HG02759 (cell line): Measurements from ENCODE around the gene FDPS.
"Not testable (repeated sequence)": the region's sequence is repeated elsewhere in the genome, so short reads cannot be mapped to it uniquely, and the experiment has no call there.

ENCODE experiments used
- ATAC-seq: cut with Tn5 transposase; IDR thresholded peaks from one replicate; pipeline ENCODE4 v1.9.1; 2021; ENCODE audit warnings: mild to moderate bottlenecking, moderate library complexity; ENCODE audit not compliant: unreplicated experiment

FDPS gene

DNA sequence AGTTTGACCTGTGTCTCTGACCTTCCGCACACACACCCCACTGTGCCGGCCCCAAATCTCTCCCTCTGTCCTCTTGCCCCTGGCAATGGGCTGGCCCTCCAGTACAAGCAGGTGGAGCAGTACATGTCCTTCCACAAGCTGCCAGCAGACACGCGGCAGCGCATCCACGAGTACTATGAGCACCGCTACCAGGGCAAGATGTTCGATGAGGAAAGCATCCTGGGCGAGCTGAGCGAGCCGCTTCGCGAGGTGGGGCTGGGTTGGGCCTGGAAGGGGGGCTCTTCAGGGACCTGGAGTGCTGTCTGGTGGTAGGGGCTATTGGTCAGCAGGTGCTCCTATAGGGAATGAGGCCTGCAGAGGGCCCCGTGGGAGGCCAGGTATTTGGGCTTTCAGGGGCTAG, 23.6 kb upstream of the FDPS start:
- no peak for ATAC-seq

DNA sequence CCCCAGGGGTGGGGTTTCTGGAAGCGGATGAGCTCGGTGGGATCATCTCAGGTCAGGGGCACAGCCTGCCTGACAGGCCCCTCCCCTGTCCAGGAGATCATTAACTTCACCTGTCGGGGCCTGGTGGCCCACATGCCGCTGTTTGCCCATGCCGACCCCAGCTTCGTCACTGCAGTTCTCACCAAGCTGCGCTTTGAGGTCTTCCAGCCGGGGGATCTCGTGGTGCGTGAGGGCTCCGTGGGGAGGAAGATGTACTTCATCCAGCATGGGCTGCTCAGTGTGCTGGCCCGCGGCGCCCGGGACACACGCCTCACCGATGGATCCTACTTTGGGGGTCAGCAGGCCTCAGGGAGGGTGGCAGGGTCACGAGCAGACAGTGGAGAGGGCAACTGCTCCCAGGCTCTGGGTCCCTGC, 23.0 kb upstream of the FDPS start:
- ATAC-seq: no peak

DNA sequence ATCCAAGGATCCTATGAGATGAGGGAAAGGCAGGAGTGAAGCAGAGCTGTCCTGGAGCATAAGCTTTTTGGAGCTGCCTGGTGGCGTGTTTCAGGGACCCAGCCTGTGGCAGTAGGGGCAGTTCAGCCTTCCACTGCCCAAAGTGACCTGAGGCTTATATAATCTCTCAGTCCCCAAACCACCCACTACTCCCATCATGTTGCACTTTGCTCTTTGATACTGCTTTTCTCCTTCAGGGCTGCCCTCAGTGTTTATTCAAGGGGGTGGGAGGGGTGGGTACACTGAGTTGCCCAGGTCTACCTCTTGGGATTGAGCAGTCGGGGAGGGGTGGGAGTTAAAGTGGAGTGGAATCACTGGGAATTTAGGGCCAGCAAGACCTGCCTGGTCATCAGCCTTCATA, 22.1 kb upstream of the FDPS start:
- ATAC-seq: no peak

DNA sequence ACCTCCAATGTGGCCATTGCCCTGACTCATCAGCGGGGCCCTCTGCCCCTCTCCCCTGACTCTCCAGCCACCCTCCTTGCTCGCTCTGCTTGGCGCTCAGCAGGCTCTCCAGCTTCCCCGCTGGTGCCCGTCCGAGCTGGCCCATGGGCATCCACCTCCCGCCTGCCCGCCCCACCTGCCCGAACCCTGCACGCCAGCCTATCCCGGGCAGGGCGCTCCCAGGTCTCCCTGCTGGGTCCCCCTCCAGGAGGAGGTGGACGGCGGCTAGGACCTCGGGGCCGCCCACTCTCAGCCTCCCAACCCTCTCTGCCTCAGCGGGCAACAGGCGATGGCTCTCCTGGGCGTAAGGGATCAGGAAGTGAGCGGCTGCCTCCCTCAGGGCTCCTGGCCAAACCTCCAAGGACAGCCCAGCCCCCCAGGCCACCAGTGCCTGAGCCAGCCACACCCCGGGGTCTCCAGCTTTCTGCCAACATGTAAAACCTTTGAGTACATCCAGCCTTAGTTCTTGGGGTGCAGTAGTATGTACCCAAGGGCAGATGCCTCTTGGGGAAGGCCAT, 20.6 kb upstream of the FDPS start:
- ATAC-seq: no peak

- not testable (repeated sequence) for ATAC-seq
Observed at GRCh38 chr1:155291006-155291405, 17.7 kb upstream of the FDPS start.

- ATAC-seq: no peak
Observed at GRCh38 chr1:155293086-155293749, 15.4 kb upstream of the FDPS start.

DNA sequence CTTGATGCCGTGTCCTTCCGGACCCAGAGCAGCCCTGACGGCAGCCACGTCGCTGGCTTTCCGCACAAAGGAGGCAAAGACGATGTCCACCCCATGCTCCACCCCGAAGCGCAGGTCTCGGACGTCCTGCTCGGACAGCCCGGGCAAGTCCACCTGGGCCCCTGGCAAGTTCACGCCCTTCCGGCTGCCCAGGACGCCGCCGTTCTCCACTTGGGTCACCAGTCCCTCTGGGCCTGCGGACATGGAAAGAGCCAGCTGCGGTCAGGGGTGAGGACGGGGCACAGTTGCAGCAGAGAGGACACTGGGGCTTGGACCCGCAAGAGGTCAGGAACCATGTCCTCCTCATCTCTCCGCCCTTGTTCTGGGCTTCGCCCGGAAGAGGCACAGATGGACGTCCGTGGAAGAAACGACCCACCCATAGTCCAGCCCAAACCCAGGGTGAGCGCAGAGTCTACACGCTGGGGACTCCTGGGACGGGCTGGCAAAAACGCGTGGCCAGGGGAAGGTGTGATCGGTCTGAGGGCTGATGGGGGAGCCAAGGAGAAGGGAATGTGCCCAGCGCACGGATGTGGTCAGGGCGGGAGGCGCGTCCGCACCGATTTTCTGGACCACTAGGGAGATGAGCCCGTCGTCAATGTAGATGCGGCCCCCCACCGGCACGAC, 14.0 kb upstream of the FDPS start:
- ATAC-seq: no peak

GRCh38 chr1:155295183-155295941, 13.3 kb upstream of the FDPS start:
- no peak for ATAC-seq

- no peak for ATAC-seq
Observed at GRCh38 chr1:155295942-155296267, 12.8 kb upstream of the FDPS start.

DNA sequence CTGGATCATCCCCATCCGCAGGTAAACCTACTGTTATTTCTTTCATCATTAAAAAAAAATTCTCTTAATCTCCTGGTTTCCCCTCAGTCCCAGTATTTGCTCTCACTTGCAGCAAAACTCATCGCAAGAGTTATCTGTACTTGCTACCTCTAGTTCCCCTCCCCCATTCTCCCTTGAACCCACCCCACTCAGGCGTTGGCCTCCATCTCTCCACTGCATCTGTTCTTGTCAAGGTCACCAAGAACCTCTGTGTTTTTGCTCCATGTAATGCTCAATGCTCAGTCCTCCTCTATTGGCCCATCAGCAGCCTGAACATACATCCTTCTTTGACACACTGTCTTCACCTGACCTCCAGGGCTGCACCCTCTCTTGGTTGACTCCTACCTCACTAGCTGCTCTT, 12.0 kb upstream of the FDPS start:
- ATAC-seq: no peak

- ATAC-seq: no peak
Observed at GRCh38 chr1:155297384-155297783, 11.3 kb upstream of the FDPS start.

- no peak for ATAC-seq
Observed at GRCh38 chr1:155300024-155300423, 8.6 kb upstream of the FDPS start.

- ATAC-seq: no peak
Observed at GRCh38 chr1:155300553-155301329, 7.9 kb upstream of the FDPS start.

DNA sequence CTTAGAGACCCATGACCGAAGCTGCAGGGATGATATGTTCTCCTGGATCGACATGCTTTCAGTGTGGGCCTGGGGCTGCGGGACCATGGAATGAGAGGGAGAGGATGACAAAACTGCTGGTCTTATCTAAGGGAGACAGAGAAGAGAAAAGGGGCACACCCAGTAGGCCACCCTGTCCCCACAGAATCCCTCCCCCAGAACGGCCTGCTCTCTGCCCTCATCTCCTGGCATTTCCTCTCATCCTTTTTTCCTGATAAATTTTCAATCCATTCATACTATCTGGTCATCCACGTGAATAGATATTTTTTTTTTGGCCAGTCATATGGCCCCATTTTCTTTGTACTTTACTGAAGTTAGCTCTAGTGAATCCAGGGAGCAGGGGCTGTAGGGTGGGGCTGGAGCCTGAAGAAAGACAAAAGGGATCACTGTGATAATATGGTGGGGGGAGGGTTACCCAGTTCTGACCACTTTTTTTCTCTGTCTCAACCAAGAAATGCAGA, 7.3 kb upstream of the FDPS start, which contains the start of gene PKLR:
Gene PKLR (minus strand): TSS at position 97 of the 500 bp plus-strand sequence. CDS start 43 bp downstream, at position 54.
- ATAC-seq: no peak

DNA sequence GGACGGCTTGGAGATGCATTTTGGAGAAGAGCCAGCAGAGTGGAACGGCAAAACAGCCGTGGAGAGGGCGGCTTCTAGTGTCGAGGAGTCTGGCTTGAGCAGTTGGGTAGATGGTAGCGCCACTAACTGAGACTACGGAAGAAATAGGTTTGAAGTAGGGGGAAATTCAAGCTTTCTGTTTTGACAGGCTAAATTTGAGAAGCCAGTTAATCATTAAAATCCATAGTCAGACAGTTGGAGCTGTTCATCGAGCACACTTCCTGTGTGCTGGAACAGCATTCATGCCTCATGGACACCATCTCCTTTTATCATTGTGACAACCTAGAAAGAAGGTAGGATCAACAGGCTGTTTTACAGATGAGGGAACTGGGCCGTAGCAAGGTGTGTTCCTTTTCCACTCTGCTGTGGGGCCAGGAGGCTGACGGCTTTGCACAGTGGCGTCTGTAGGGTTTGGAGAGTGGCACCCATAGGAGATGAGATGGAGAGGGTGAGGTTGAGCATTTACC, 4.1 kb upstream of the FDPS start:
- ATAC-seq: no peak

- no peak for ATAC-seq
Observed at GRCh38 chr1:155305881-155306391, 2.7 kb upstream of the FDPS start.

DNA sequence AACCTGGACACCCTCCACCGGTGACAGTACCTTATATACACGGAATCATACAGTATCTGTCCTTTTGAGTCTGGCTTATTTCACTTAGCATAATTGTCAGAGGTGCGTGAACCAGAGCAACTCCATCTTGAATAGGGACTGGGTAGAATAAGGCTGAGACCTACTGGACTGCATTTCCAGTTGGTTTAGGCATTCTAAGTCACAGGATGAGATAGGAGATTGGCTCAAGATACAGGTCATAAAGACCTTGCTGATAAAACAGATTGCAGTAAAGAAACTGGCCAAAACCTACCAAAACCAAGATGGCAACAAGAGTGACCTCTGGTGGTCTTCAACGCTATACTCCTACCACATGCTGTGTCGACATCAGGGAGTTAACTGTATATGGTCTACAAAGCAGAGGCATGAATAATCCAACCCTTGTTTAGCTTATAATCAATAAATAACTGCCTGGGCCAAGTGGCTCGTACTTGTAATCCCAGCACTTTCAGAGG, 1.4 kb upstream of the FDPS start:
- ATAC-seq: no peak

GRCh38 chr1:155309423-155310021, 856 bp downstream of the FDPS start:
- ATAC-seq: no peak

GRCh38 chr1:155313261-155313660, 4.6 kb downstream of the FDPS start:
- ATAC-seq: no peak

- ATAC-seq: no peak
Observed at GRCh38 chr1:155316922-155317321, 8.3 kb downstream of the FDPS start.
